GM23338 (cell line): Measurements from ENCODE around the gene STK11IP.

Experiments
- CREB1 ChIP-seq: fragments of 250-450 bp; sonication (Bioruptor Pico); IDR thresholded peaks from 2 replicates; pipeline ENCODE4 v1.5.0; 2020; ENCODE audit warnings: low read depth, mild to moderate bottlenecking, moderate library complexity
- CTCF ChIP-seq, 2 experiments: fragments of 200-600 bp in 1 of 2; sonication (generic) in 1 of 2; conservative IDR thresholded peaks; 2 replicates each; pipeline versions ENCODE4 v1.5.1 to v1.6.1; 2016 to 2017; ENCODE audit warnings: antibody characterized with exemption in 2 of 2, low read depth in 2 of 2, mild to moderate bottlenecking in 2 of 2, moderate library complexity in 1 of 2
- EZH2 ChIP-seq: fragments of 200-600 bp; sonication (generic); IDR thresholded peaks from one replicate; pipeline ENCODE4 v1.8.0; 2017; ENCODE audit warnings: antibody characterized with exemption, mild to moderate bottlenecking, low read depth; ENCODE audit not compliant: unreplicated experiment
- EZH2phosphoT487 ChIP-seq: fragments of 200-600 bp; sonication (generic); IDR thresholded peaks from one replicate; pipeline ENCODE4 v1.8.1; 2018; ENCODE audit warnings: antibody characterized with exemption; ENCODE audit not compliant: unreplicated experiment
- JUNB ChIP-seq: IDR thresholded peaks from one replicate; pipeline ENCODE4 v1.6.1; 2016; ENCODE audit warnings: antibody characterized with exemption; ENCODE audit not compliant: unreplicated experiment
- NANOG ChIP-seq: IDR thresholded peaks from 2 replicates; pipeline ENCODE4 v1.6.1; 2016; ENCODE audit warnings: antibody characterized with exemption, borderline replicate concordance
- POLR2AphosphoS5 ChIP-seq: IDR thresholded peaks from 2 replicates; pipeline ENCODE4 v1.6.1; 2016; ENCODE audit warnings: antibody characterized with exemption, low read depth
- REST ChIP-seq: IDR thresholded peaks from one replicate; pipeline ENCODE4 v1.6.1; 2018; ENCODE audit warnings: antibody characterized with exemption; ENCODE audit not compliant: unreplicated experiment
- ZNF114 ChIP-seq: fragments of 250-450 bp; sonication (Bioruptor Pico); IDR thresholded peaks from 2 replicates; pipeline ENCODE4 v1.5.0; 2020; ENCODE audit warnings: mild to moderate bottlenecking, moderate library complexity

GRCh38 chr2:219609149-219609750 is 11.6 kb downstream of the STK11IP start:
- TF ChIP-seq CTCF (conservative IDR thresholded peaks at IDR 0.05; ENCODE audit: low read depth in 2 of 2) = no peak
- TF ChIP-seq NANOG = no peak
- no peak for TF ChIP-seq POLR2AphosphoS5
- TF ChIP-seq EZH2phosphoT487 = no peak
- no peak for TF ChIP-seq CREB1 (CRISPR knock-in tag)
- TF ChIP-seq JUNB = no peak
- TF ChIP-seq EZH2 = no peak
- TF ChIP-seq REST = no peak
- TF ChIP-seq ZNF114 (CRISPR knock-in tag) = no peak
